ENCODE results near the gene CTAGE6.
"Not testable (repeated sequence)": the region's sequence is repeated elsewhere in the genome, so short reads cannot be mapped to it uniquely, and the experiment has no call there.

CTAGE6 gene, protein sequence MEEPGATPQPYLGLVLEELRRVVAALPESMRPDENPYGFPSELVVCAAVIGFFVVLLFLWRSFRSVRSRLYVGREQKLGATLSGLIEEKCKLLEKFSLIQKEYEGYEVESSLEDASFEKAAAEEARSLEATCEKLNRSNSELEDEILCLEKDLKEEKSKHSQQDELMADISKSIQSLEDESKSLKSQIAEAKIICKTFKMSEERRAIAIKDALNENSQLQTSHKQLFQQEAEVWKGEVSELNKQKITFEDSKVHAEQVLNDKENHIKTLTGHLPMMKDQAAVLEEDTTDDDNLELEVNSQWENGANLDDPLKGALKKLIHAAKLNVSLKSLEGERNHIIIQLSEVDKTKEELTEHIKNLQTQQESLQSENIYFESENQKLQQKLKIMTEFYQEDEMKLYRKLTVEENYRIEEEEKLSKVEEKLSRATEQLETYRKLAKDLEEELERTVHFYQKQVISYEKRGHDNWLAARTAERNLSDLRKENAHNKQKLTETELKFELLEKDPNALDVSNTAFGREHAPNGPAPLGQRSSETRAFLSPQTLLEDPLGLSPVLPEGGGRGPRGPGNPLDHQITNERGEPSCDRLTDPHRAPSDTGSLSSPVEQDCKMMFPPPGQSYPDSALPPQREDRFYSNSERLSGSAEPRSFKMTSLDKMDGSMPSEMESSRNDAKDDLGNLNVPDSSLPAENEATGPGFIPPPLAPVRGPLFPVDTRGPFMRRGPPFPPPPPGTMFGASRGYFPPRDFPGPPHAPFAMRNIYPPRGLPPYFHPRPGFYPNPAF

DNA sequence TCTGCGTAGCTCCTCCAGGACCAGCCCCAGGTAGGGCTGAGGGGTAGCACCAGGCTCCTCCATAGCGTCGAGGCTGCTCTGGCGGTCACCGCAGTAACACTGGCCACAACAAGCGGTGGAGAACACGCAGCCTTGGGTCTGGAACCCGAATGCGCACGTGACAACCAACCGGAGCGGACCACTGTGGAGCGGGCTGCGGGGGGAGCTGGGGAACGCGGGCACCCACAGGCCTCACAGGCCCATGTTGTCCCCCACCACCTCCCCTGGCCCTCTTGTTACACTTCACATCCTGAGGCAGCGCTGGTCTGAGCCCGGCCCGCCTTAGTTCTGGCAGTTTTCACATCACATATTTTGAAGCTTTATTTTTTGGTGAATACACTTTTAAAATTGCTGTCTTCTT lies at the start of gene CTAGE6:
TSS of gene CTAGE6 (minus strand) at position 101 of the 400 bp plus-strand sequence. CDS start at position 63, 38 bp downstream.
- DNase-seq (ENCODE audit: low read depth in 1 of 2, low spot score in 1 of 2) = not testable (repeated sequence)

DNA sequence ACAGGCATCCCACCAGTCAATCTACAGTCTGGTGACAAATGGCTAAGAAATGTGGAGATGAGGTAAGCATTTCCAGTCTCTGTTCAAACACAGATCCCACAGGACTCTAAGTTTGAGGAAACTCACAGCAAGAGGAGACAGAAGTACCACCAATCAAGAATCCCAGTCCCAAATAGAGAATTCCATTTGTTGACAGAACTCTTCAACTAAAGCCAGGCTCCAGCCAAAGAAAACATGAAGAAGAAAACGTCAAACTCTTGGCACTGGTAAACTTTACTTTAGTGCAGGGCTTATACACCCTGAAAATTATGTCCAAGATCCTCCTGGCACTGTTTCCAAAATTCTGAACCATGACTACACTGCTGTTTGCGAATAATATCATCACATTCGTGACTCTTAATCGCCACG lies 49.2 kb upstream of the CTAGE6 start:
- DNase-seq (ENCODE audit: low read depth in 1 of 2, low spot score in 1 of 2) = not testable (repeated sequence)

DNA sequence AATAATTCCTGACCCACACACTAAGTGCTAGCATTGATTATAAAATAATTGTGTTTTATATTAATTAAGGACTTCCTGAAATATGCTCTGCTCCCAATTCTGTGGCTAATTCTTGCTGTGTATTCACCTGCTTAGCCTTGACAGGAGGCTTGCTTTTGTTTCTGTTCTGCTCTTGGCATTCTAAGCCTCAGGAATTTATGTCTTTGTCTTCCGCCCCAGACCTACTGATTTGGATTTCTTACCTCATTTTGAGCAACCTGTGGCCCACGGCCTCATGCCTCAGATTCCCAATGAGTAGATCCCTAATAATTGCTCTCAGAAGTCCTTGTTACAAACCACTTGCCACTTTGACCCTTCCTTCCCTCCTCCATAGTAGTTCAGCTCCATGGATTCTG lies 40.4 kb upstream of the CTAGE6 start:
- not testable (repeated sequence) for DNase-seq (ENCODE audit: low read depth in 1 of 2, low spot score in 1 of 2)

DNA sequence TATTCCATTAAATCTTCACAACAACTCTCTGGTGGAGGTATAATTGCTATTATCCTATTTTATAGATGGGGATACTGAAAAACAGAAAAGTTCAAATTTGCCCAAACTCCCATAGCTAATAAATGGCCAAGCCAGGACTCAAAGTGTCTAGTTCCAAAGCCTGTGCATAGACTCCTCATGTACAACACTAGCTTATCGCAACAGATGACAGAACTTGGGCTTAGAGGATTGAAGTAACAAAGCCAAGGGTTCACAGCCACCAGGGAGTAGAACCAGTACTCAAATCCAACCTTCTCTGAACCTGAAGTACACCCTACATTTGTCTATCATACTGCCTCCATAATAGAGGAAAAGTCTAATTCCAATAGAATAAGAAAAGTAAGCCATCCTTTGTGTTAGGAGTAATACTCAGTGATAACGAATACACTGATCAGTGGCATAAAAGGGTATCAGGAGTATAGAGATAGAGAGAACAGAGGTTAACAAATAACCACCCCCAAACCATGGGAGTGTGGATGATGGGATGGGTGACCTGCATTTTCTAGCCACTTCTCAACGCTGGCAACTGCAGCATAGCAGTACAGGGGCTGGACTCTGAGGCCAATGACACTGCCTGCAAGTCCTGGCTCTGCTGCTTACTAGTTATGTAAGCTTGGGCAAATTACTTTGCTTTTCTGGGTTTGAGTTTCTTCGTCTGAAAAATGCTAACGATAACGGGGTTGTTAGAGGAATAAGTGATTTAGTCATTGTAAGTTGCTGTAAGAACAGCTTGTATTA lies 39.8 kb upstream of the CTAGE6 start:
- DNase-seq (ENCODE audit: low read depth in 1 of 2, low spot score in 1 of 2) = not testable (repeated sequence)

DNA sequence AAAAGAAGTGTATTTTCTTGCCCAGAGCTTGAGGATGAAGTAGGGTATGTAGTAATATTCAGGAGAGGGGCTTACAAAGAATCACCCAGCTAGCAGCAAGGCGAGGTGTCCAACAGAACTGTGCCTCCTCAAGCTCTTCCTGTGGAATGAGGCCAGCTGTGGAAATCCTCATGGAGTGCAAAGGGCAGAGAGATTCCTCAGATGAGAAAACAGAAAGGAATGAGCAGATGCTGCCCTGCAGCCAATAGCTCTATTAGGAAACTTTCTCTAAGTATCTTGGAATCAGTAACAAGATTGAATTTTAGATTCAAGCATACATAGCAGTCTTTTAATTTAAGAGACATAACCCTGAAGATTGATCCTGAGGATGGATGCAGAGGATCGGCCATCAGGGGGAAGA lies 38.2 kb upstream of the CTAGE6 start:
- not testable (repeated sequence) for DNase-seq (ENCODE audit: low read depth in 1 of 2, low spot score in 1 of 2)

DNA sequence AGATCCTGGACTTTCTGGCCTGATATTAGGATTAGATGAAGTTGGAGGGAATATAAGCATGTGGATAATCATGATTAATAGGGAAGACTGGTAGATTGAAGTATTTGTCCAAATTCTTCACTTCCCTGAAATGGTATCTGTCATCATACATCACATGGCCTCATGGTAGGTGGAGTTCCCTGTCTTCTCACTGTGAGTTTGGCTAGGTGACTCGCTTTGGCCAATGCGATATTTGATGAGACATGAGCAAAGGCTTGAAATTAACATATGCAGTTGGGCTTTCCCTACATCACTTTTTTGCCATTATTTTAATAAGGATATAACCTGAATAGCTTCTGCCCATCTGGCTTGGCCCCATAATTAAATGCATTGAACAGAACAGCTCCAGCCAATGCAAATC lies 35.1 kb upstream of the CTAGE6 start:
- DNase-seq (ENCODE audit: low read depth in 1 of 2, low spot score in 1 of 2) = not testable (repeated sequence)

DNA sequence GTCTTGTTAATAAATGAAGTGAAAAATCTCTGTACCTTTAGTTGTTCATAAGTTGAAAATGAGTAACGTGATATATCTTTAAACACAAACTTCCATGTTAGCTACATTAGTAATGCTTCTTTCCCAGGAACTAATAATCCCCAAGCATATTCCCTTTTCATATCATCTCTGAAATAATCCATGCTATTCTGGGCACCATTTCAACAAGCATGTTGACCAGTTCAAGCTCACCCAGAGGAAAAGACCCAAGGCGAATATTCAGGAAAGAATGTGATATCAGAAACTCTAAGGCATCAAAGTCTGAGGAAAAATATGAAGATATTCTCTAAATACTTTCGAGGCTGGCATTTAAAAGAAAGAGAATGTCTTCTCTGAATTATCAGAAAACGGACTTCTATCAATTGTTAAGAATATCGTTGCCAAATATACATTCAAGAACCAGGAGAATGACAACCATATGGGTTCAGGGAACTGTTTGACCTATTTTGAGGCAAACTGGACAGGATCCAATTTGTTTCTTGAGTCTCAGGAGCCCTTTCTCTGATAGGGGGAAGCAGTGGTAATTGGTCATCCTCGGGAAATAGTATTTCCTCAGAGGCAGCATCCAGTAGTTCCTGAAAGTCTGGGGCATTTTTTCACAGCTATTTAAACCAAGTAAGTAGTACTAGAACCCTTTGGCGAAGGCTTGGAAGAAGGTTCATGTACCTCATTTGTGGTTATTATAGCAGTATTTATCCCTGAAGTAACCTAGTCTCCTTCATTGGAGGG lies 28.1 kb upstream of the CTAGE6 start:
- DNase-seq (ENCODE audit: low read depth in 1 of 2, low spot score in 1 of 2) = not testable (repeated sequence)

DNA sequence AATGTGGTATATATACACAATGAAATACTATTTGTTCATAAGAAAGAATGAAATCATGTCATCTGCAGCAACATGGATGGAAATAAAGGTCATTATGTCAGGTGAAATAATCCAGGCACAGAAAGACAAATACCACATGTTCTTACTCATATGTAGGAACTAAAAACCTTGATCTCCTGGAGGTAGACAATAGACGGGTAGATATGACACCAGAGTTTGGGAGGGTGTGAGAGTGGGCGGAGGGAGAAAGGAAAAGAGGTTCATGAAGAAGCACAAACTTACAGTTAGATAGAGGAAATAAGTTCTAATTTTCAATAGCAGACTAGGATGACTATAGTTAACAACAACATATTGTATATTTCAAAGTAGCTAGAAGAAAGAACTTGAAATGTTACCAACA lies 22.1 kb upstream of the CTAGE6 start:
- not testable (repeated sequence) for DNase-seq (ENCODE audit: low read depth in 1 of 2, low spot score in 1 of 2)

DNA sequence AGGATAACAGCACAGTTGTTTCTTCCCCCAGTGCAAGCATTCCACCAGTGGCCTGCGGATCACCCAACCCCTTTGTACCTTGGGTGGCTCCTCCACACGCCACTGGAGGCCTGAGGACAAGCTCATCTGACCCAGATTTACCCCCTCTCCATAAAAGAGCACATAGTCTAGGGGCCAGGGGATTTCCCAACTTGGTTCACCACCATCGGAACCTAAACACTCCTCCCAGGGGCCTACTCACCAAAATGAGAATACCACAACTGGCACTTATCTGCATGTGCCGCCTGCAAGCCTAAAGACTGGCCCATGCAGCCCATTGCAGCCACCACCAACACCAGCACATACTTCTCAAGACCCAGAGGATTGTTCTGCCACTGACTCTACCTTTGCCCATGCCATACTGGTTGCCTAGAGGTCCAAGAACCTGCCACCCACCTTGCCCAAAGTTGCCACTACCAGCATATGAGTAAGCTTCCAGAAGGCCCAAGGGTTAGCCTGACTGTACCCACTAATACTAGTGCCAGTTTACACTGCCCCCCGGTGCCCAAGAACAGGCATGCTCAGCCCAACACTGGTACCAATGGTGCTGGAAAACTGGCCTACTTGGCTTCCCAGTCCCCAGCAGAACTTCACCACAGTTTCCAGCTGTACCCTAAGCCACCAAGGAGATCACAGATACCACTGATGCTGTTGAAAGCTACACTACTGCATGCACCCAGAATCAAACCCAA lies 15.4 kb upstream of the CTAGE6 start:
- not testable (repeated sequence) for DNase-seq (ENCODE audit: low read depth in 1 of 2, low spot score in 1 of 2)

DNA sequence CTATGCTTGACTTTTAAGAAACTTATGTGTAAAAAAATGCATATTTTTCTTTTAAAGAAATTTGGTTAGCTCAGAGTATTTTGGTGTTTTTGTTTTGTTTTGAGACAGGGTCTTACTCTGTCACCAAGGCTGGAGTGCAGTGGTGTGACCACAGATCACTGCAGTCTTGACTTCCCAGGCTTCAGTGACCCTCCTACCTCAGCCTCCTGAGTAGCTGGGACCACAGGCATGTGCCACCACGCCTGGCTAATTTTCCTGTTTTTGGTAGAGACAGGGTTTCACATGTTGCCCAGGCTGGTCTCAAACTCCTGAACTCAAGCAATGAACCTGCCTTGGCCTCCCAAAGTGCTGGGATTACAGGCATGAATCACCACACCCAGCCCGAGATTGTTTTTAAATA lies 10.0 kb upstream of the CTAGE6 start:
- not testable (repeated sequence) for DNase-seq (ENCODE audit: low read depth in 1 of 2, low spot score in 1 of 2)

DNA sequence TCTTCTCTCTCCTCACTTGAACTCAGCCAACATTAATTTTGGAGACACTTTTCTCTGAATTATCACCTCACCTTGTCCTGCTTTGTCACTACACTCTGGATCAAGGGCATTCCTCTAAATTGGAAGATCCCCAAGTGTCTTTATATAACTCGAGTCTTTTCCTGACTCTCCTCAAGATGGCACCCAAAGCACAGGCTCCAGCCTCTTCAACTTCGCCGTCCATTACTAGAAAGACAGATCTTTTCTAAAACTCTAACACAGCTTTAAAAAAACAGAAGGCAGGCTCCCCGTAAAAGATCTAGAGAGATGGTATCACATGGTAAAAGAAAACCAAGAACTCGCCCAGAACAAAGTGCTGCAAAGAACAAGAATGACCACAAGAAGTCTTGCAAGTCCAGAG lies 8.2 kb upstream of the CTAGE6 start:
- not testable (repeated sequence) for DNase-seq (ENCODE audit: low read depth in 1 of 2, low spot score in 1 of 2)

DNA sequence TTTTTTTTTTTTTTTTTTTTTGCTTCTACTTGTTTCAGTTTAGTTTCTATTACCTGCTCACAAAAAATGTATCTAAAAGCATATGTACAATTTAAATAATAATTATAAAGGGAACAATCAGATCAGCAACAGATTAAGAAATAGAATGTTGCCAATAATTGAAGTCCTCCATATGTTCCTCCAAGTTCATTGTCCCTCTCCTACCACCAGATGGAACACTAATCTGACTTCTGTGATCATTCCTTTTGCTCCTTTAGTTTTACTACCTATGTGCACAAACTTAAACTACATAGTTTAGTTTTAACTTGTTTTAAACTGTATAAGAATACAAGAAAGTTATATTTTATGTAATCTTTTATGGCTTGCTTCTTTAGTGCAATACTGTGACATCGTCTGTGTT lies 5.6 kb upstream of the CTAGE6 start:
- not testable (repeated sequence) for DNase-seq (ENCODE audit: low read depth in 1 of 2, low spot score in 1 of 2)

DNA sequence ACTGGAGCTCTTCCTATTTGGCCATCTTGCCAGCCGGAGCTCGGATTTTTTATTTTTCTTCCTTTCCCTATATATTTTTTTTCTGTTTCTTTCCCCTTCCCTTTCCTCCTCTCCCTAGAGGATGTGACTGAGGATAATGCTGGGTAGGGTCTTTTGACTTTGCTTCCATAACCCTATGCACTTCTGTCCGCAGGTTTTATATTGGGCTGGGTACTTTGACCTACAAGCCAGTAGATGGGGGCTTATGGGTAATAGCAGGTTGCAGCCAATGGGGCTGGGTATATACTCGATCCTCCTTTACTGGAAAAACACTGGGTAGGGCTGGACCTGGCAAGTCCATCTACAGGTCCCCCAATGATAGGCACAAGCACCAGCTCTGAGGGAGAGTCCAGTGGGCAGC lies 12.2 kb downstream of the CTAGE6 start:
- not testable (repeated sequence) for DNase-seq (ENCODE audit: low read depth in 1 of 2, low spot score in 1 of 2)

DNA sequence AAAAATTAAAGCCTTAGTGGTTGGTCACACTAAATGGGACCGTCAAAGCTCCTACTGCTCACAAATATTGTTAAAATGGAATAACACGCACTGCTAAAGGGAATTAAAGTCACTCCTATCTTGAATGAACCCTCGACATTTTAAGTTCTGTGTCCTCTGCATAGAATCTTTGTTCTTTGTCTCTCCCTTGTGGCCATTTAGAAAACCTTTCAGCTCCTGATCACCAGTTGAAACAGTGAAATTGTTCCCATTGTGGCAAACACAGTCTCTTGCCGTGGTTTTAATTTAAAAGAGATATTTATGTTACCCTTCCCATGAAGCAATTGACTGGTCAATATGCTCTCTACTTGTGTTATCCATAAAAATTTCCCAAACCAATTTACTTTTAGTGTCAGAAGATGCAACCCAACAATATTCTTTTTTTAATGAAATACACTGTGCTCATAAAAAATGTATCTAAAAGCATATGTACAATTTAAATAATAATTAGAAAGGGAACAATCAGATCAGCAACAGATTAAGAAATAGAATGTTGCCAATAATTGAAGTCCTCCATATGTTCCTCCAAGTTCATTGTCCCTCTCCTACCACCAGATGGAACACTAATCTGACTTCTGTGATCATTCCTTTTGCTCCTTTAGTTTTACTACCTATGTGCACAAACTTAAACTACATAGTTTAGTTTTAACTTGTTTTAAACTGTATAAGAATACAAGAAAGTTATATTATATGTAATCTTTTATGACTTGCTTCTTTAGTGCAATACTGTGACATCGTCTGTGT lies 20.3 kb downstream of the CTAGE6 start:
- DNase-seq (ENCODE audit: low read depth in 1 of 2, low spot score in 1 of 2) = not testable (repeated sequence)

DNA sequence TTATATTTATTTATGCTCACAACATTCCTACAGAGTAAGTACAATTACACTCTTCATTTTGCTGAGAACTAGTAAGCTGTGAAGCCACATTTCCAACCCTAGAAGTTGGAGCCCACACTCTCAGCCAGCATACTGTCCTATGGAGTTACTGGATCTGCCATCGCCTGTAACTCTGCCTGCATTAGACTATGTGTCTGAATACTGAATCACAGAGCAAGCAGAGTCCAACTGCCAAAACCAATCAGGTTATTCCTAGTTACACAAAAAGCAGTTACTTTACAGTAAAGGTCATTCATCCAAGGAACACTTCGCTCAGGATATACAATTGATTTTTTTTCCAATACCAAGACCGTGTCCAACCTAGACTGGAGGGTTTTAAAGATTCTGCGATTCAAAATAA lies 21.5 kb downstream of the CTAGE6 start:
- no peak for DNase-seq (ENCODE audit: low read depth in 1 of 2, low spot score in 1 of 2)

DNA sequence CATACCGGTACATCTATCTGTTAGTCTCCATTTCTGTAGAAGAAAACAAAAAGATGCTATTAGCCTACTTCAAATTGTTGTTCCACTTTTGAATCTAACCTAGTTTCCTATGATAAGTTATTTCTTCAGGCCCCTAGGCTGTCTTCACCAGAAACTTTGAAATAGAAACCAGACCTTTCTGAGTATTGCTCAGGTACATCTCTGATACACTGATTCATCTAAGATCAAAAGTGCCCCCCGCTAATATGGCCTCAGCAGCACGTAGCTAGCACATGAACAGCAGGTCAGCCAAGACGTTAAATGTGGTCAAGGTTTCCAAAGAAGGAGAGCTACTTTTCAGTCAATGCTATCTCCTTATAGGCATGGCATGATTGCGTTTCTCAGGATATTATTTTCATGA lies 23.6 kb downstream of the CTAGE6 start:
- no peak for DNase-seq (ENCODE audit: low read depth in 1 of 2, low spot score in 1 of 2)

DNA sequence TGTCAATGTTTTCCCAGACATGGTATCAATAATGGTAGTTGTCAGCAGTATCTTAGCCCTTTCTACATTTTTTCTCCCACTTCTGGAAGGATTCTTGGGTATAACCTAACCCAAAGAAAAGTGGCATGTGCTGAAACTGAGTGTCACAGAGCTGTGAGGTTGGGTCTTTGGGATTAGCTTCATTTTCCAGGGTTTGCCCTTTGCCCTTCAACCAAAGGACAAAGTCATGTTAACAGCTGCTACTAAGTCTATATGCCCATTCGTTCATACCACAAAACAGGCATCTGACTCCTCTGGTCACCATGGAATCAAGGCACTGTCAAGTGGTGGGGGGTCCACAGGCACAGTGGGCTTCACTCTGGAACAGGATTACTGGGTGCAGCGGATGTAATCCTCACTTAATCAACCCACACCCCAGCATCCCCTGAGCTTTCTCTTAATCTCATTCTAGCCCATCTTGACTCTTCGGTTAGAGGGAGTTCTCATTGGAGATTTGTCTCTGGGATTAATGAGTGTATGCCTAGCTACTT lies 29.1 kb downstream of the CTAGE6 start:
- DNase-seq (ENCODE audit: low read depth in 1 of 2, low spot score in 1 of 2) = no peak

DNA sequence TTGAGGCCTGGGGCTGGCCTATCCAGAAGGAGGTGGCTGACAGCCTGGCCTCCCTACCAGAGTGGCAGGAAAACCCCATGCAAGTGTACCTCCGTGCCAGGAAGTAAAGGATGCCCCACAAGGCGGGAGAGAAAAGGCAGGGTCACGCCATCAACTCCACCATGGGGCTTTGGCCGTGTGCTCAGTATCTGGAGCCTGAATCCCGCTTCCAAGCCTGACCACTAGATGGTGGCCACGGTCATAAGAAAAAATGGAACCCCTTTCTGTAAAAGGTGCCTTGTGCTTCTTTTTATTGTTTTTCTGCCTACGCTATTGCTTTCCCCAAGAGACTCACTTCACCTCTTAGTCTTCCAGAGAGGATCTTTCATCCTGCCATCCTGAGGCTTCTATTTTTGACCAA lies 29.9 kb downstream of the CTAGE6 start:
- not testable (repeated sequence) for DNase-seq (ENCODE audit: low read depth in 1 of 2, low spot score in 1 of 2)

DNA sequence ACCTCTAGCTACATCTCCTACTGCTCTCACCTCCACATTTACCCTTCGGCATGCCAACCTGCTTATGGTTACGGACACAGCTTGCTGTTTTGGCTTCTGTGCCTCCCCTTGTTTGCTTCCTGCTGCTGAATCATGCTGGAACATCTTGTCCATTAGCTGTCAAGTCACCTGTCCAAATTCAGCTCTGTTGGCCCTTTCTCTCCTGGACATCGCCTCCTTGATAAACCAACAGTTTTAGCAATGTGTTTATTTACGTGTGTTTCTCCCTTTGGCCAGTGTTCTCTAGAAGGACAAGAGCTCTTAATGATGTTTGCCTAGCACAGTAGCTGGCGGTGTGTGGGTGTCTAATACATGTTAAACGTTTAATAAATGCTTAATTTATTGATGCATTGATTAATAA lies 31.4 kb downstream of the CTAGE6 start:
- not testable (repeated sequence) for DNase-seq (ENCODE audit: low read depth in 1 of 2, low spot score in 1 of 2)
